ENCODE results near the gene RXFP1.
"Not testable (repeated sequence)": the region's sequence is repeated elsewhere in the genome, so short reads cannot be mapped to it uniquely, and the experiment has no call there.

Gene RXFP1

GRCh38 chr4:158613046-158613445, 91.4 kb downstream of the RXFP1 start:
- DNase-seq (ENCODE audit: low spot score): no peak

GRCh38 chr4:158617956-158618355, 96.3 kb downstream of the RXFP1 start:
- DNase-seq (ENCODE audit: low spot score): no peak

- no peak for DNase-seq (ENCODE audit: low spot score)
Observed at GRCh38 chr4:158621729-158622128, 100.0 kb downstream of the RXFP1 start.

GRCh38 chr4:158622251-158622650, 100.6 kb downstream of the RXFP1 start:
- DNase-seq (ENCODE audit: low spot score): no peak

GRCh38 chr4:158624889-158625478, 103.3 kb downstream of the RXFP1 start:
- peak; percentile 30 for DNase-seq (ENCODE audit: low spot score)

- DNase-seq (ENCODE audit: low spot score): peak; percentile 1
Observed at GRCh38 chr4:158625544-158625943, 103.9 kb downstream of the RXFP1 start.

- no peak for DNase-seq (ENCODE audit: low spot score)
Observed at GRCh38 chr4:158630893-158631292, 109.2 kb downstream of the RXFP1 start.

- no peak for DNase-seq (ENCODE audit: low spot score)
Observed at GRCh38 chr4:158636619-158637018, 114.9 kb downstream of the RXFP1 start.

GRCh38 chr4:158644356-158644755, 122.7 kb downstream of the RXFP1 start:
- no peak for DNase-seq (ENCODE audit: low spot score)

- no peak for DNase-seq (ENCODE audit: low spot score)
Observed at GRCh38 chr4:158644760-158645159, 123.1 kb downstream of the RXFP1 start.

GRCh38 chr4:158649111-158649680, 127.5 kb downstream of the RXFP1 start:
- DNase-seq (ENCODE audit: low spot score): no peak

- DNase-seq (ENCODE audit: low spot score): no peak
Observed at GRCh38 chr4:158652920-158653319, 131.2 kb downstream of the RXFP1 start.

- no peak for DNase-seq (ENCODE audit: low spot score)
Observed at GRCh38 chr4:158656439-158656838, 134.8 kb downstream of the RXFP1 start.

GRCh38 chr4:158657291-158657690, 135.6 kb downstream of the RXFP1 start:
- no peak for DNase-seq (ENCODE audit: low spot score)

GRCh38 chr4:158663255-158663654, 141.6 kb downstream of the RXFP1 start:
- DNase-seq (ENCODE audit: low spot score): not testable (repeated sequence)

GRCh38 chr4:158663707-158664625, 142.3 kb downstream of the RXFP1 start:
- DNase-seq (ENCODE audit: low spot score): not testable (repeated sequence)

- no peak for DNase-seq (ENCODE audit: low spot score)
Observed at GRCh38 chr4:158664806-158665205, 143.1 kb downstream of the RXFP1 start.

- no peak for DNase-seq (ENCODE audit: low spot score)
Observed at GRCh38 chr4:158666892-158667291, 145.2 kb downstream of the RXFP1 start.

- DNase-seq (ENCODE audit: low spot score): no peak
Observed at GRCh38 chr4:158667651-158668198, 146.0 kb downstream of the RXFP1 start.

- no peak for DNase-seq (ENCODE audit: low spot score)
Observed at GRCh38 chr4:158669310-158669709, 147.6 kb downstream of the RXFP1 start.

- DNase-seq (ENCODE audit: low spot score): peak; percentile 68
Observed at GRCh38 chr4:158670975-158671664, 149.4 kb downstream of the RXFP1 start.

- no peak for DNase-seq (ENCODE audit: low spot score)
Observed at GRCh38 chr4:158671665-158671914, 149.9 kb downstream of the RXFP1 start, which contains the start of gene C4orf46. TSS of gene C4orf46 (minus strand) at chr4:158671887. CDS start at chr4:158671801, 86 bp downstream.
